BE2C (cell line): ENCODE results near the gene PTPA.
"Not testable (repeated sequence)": the region's sequence is repeated elsewhere in the genome, so short reads cannot be mapped to it uniquely, and the experiment has no call there.

Source experiments
- DNase-seq: peaks from one replicate; pipeline ENCODE4 v3.0.0-alpha.2; 2020
- H3K27me3 ChIP-seq: fragments of 250-450 bp; sonication (Bioruptor Pico); 2 replicates; pipeline ENCODE4 v1.5.1; 2020; ENCODE audit warnings: mild to moderate bottlenecking
- H3K36me3 ChIP-seq: fragments of 250-450 bp; sonication (Bioruptor Pico); 2 replicates; pipeline ENCODE4 v1.5.1; 2020; ENCODE audit warnings: mild to moderate bottlenecking
- H3K4me1 ChIP-seq: fragments of 250-450 bp; sonication (Bioruptor Pico); 2 replicates; pipeline ENCODE4 v1.5.1; 2020
- H3K4me3 ChIP-seq: 2 replicates; pipeline ENCODE4 v1.5.1; 2011; ENCODE audit warnings: low read depth, low read length
- H3K9me3 ChIP-seq: fragments of 250-450 bp; sonication (Bioruptor Pico); 2 replicates; pipeline ENCODE4 v1.5.1; 2020
- TF ChIP-seq, protein P1 (sequence below): IDR thresholded peaks from 2 replicates; pipeline ENCODE4 v1.5.1; 2012; ENCODE audit warnings: mild to moderate bottlenecking, low read depth, low read length

Gene PTPA

DNA sequence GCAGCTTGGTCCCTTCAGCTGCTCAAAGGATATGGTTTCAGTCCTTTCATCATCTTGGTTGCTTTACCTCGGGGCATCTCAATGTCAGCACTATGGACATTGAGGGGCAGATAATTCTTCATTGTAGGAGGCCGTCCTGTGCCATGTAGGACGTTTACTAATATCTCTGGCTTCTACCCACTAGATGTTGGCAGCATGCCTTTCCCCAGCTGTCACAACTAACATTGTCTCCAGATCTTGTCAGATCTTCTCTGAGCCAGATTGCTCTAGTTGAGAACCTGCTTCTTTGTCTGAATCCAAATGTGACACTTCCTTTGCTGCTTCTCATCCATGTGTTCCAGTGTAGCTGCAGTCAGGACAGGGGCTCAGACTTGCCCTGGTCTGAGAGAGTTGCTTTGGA, 10.3 kb downstream of the PTPA start:
- H3K36me3 ChIP-seq: peaks cover 25% of the 10 kb centered on the region
- DNase-seq: no peak

DNA sequence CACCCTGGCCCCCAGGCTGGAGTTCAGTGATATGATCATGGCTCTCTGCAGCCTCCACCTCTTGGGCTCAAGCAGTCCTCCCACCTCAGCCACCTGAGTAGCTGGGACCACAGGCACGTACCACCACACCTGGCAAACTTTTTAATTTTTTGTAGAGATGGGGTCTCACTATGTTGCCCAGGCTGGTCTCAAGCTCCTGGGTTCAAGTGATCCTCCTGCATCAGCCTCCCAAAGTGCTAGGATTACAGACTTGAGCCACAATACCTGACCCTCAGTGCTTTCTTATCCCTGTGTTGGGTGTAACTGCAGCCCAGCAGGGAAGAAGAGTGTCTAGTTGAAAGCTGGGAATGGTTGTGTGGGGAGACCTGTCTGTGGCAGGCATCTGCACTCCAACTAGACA, 10.9 kb downstream of the PTPA start:
- TF ChIP-seq, protein P1, sequence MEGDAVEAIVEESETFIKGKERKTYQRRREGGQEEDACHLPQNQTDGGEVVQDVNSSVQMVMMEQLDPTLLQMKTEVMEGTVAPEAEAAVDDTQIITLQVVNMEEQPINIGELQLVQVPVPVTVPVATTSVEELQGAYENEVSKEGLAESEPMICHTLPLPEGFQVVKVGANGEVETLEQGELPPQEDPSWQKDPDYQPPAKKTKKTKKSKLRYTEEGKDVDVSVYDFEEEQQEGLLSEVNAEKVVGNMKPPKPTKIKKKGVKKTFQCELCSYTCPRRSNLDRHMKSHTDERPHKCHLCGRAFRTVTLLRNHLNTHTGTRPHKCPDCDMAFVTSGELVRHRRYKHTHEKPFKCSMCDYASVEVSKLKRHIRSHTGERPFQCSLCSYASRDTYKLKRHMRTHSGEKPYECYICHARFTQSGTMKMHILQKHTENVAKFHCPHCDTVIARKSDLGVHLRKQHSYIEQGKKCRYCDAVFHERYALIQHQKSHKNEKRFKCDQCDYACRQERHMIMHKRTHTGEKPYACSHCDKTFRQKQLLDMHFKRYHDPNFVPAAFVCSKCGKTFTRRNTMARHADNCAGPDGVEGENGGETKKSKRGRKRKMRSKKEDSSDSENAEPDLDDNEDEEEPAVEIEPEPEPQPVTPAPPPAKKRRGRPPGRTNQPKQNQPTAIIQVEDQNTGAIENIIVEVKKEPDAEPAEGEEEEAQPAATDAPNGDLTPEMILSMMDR: no peak
- peaks cover 1% of the 10 kb centered on the region; the same call in 1 of the 2 replicates for H3K27me3 ChIP-seq
- DNase-seq: no peak
- H3K4me1 ChIP-seq: peaks cover 10% of the 10 kb centered on the region
- H3K9me3 ChIP-seq: no peaks in the 10 kb centered on the region
- H3K36me3 ChIP-seq: peaks cover 27% of the 10 kb centered on the region
- no peak overlapping the region for H3K4me3 ChIP-seq

More for the DNA sequence above, 10.3 kb downstream of the PTPA start:
- Histone ChIP-seq H3K4me3 (no peak overlapping the region), H3K9me3 (no peaks in the 10 kb centered on the region), H3K4me1 (peaks cover 4% of the 10 kb centered on the region), H3K27me3 (no peaks in the 10 kb centered on the region)
- TF ChIP-seq, protein P1: no peak

DNA sequence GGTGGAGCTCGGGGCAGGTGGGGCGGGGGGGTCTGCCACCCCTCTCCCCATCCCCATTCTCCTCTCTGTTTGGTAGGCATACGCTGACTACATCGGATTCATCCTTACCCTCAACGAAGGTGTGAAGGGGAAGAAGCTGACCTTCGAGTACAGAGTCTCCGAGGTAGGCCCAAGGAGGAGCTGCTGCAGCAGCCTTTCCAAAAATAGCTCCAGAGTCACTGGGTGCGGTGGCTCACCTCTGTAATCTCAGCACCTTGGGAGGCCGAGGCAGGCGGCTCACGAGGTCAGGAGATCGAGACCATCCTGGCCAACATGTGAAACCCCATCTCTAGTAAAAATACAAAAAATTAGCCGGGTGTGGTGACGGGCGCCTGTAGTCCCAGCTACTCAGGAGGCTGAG, 11.8 kb downstream of the PTPA start:
- peaks cover 36% of the 10 kb centered on the region for H3K36me3 ChIP-seq
- H3K27me3 ChIP-seq: not testable (repeated sequence)

DNA sequence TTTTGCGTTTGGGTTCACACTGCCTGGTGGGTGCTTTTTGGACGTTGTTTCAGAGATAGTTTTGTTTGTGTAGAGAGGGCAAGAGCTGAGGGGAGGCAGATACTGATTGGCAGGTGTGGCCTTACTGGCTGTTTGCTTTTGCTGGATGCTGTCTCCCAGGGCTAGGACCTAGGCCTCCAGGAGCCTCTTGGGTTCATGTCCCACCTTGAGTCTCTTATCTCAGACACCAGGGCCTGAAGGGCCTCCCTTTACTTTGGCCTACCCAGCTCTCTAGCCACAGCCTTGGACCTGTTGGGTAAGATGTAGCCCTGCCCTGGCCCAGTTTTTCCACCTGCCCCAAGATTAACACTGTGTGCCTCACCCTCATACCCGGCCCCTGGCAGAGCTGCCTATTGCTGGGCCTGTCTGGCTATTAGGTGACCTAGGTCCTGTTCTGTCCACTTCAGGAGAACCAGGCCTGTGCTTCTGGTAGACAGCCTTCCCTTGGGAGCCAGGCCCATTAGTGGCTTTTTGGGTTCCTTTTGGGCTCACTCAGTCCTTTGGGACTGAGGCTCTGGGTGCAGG, 13.4 kb downstream of the PTPA start:
- peaks cover 43% of the 10 kb centered on the region for H3K36me3 ChIP-seq
- H3K4me1 ChIP-seq: peaks cover 15% of the 10 kb centered on the region
- no peak overlapping the region for H3K4me3 ChIP-seq
- TF ChIP-seq, protein P1: no peak
- peaks cover 4% of the 10 kb centered on the region; the same call in 1 of the 2 replicates for H3K27me3 ChIP-seq
- DNase-seq: no peak
- H3K9me3 ChIP-seq: no peaks in the 10 kb centered on the region

More for the DNA sequence above, 11.8 kb downstream of the PTPA start:
- H3K4me3 ChIP-seq, H3K9me3 ChIP-seq, DNase-seq: not testable (repeated sequence)
- peaks cover 15% of the 10 kb centered on the region for H3K4me1 ChIP-seq

DNA sequence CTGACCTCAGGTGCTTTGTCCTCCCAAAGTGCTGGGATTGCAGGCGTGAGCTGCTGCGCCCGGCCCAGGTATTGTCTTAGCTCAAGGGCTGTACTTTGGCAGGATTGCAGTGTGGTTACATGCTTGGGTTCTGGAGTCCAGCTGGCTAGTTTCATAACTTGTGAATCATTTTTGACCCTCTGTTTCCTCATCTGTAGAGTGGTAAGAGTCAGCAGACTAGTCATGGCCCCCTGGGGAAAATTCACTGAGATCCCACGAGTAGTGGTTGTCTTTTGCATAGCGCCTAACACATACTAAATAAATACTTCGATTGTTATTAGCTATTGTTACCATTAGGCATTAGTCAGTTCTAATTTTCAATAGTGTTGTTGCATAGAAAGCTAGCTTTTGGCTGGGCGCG, 14.3 kb downstream of the PTPA start:
- no peak for DNase-seq
- TF ChIP-seq, protein P1: no peak

DNA sequence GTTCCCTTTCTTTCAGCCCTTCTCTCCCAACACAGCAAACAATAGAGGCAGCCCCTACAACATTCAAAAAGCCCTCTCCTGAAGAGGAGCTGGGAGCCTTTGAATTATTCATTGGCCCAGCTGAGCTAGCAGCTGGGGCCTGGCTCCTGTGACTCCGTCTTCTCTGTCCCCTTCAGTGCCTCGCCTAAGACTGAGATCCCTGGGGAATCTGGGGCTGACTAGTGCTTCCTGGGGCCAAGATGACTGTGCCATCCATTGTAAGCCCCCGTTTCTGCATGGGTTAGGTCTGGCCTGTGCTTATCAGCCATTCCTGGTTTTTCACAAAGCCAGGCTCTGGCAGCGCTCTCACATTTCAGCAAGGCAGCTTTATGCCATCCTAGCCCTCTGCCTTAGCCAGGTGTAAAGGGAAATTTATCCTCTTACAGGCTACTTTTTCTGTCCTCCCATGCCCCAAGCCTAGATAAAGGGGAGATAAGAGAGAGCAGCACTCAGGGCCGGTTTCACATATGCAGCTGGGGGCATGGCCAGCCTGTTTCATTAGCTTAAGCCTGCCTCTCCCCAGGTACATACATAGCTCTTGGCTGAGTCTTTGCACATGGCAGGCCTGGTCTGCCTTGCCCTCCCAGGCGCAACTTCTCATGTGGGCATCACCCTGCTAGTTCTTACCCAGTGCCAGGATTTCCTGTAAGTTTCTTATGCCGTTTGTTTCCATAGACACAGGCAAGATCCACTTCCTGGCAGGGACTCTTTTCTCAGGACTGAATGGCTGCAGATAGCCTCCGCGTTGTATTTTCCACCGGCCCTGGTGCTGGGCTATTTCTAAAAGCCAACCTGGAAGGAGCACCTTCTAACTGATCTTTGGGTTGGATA, 15.8 kb downstream of the PTPA start:
- peak; percentile 86 for DNase-seq
- Histone ChIP-seq H3K9me3 (no peaks in the 10 kb centered on the region), H3K4me3 (no peak overlapping the region), H3K36me3 (peaks cover 43% of the 10 kb centered on the region), H3K27me3 (peaks cover 4% of the 10 kb centered on the region; the same call in 1 of the 2 replicates), H3K4me1 (peaks cover 15% of the 10 kb centered on the region)
- TF ChIP-seq, protein P1: no peak

More for the DNA sequence above, 14.3 kb downstream of the PTPA start:
- Histone ChIP-seq H3K27me3 (peaks cover 4% of the 10 kb centered on the region; the same call in 1 of the 2 replicates), H3K9me3 (no peaks in the 10 kb centered on the region), H3K4me1 (peaks cover 15% of the 10 kb centered on the region), H3K36me3 (peaks cover 48% of the 10 kb centered on the region), H3K4me3 (no peak overlapping the region)
